ENCODE results near the gene NRARP. TPM values are rescaled to one million over a fixed set of nuclear protein-coding genes. Genes with fewer than 3 reads are reported as not detected.

NRARP gene
- total and polyA plus RNA-seq, 10 of the 15 experiments (the other 5 are each of a cell fraction or from before 2014, with no cell fraction given): 0.06 to 9.2 (median 2.2) TPM; not detected in 2

GRCh38 chr9:137301081-137301947, 757 bp downstream of the NRARP start (continued):
- TF ChIP-seq CHD4 (IDR thresholded peaks at IDR 0.05) (no peak), CBFB (IDR thresholded peaks at IDR 0.05; ENCODE audit: low read depth) (no peak), RELB (IDR thresholded peaks at IDR 0.05; ENCODE audit: low read depth) (no peak), BACH1 (IDR thresholded peaks at IDR 0.05; ENCODE audit: borderline replicate concordance) (no peak; the same call in 1 of the 2 replicates), RBBP5 (conservative IDR thresholded peaks at IDR 0.05) (no peak), SIX5 (IDR thresholded peaks at IDR 0.05; ENCODE audit: low read depth, low read length, severe bottlenecking) (no peak), PAX8 (IDR thresholded peaks at IDR 0.05) (no peak), TCF3 (IDR thresholded peaks at IDR 0.05; ENCODE audit: borderline replicate concordance, insufficient read depth, low read depth, low read length) (no peak), CREB1 (IDR thresholded peaks at IDR 0.05; ENCODE audit: low read depth) (no peak), ZBTB4 (CRISPR knock-in tag; IDR thresholded peaks at IDR 0.05) (no peak), MLLT1 (IDR thresholded peaks at IDR 0.05) (no peak), CBX5 (IDR thresholded peaks at IDR 0.05; ENCODE audit: low read depth) (no peak), BMI1 (IDR thresholded peaks at IDR 0.05; ENCODE audit: borderline replicate concordance) (no peak), CREM (IDR thresholded peaks at IDR 0.05; ENCODE audit: low read depth) (no peak), BCL11A (IDR thresholded peaks at IDR 0.05; ENCODE audit: low read depth, low read length) (no peak), SREBF2 (IDR thresholded peaks at IDR 0.05; ENCODE audit: low read length) (no peak), GATAD2B (conservative IDR thresholded peaks at IDR 0.05; ENCODE audit: low read depth) (peak; percentile 87), ZNF592 (IDR thresholded peaks at IDR 0.05) (no peak), ATF7 (IDR thresholded peaks at IDR 0.05; ENCODE audit: low read depth) (no peak), NFYB (IDR thresholded peaks at IDR 0.05; ENCODE audit: insufficient read depth, low read depth, low read length) (no peak)

All from GM12878 (cell line).